MM.1S (cell line): Measurements from ENCODE around the gene PFN2.

Source experiments
- DNase-seq: peaks from one replicate; pipeline ENCODE4 v3.0.0-alpha.2; 2015
- H2AFZ ChIP-seq: fragments of 300-600 bp; sonication (generic); 2 replicates; pipeline ENCODE4 v1.6.0; 2016; ENCODE audit warnings: antibody characterized with exemption, low read length
- H3F3A ChIP-seq: fragments of 300-600 bp; sonication (generic); 2 replicates; pipeline ENCODE4 v1.6.1; 2016; ENCODE audit warnings: mild to moderate bottlenecking, antibody characterized with exemption, low read length, moderate library complexity, mixed read lengths; ENCODE audit not compliant: insufficient read depth
- H3K27ac ChIP-seq: fragments of 300-600 bp; sonication (generic); 2 replicates; pipeline ENCODE4 v1.5.1; 2016; ENCODE audit warnings: mild to moderate bottlenecking, low read length
- H3K27me3 ChIP-seq: fragments of 300-600 bp; sonication (generic); replicated peaks from 2 replicates; pipeline ENCODE4 v1.6.0; 2016; ENCODE audit warnings: low read length; ENCODE audit not compliant: insufficient read depth
- H3K36me3 ChIP-seq: fragments of 300-600 bp; sonication (generic); replicated peaks from 2 replicates; pipeline ENCODE4 v1.6.1; 2016; ENCODE audit warnings: mild to moderate bottlenecking, low read length, mixed read lengths; ENCODE audit not compliant: insufficient read depth
- H3K4me1 ChIP-seq: fragments of 300-600 bp; sonication (generic); 2 replicates; pipeline ENCODE4 v1.6.1; 2016; ENCODE audit warnings: low read length, mixed read lengths
- H3K4me2 ChIP-seq: fragments of 300-600 bp; sonication (generic); 2 replicates; pipeline ENCODE4 v1.6.0; 2016; ENCODE audit warnings: low read depth, low read length
- H3K4me3 ChIP-seq: fragments of 300-600 bp; sonication (generic); 2 replicates; pipeline ENCODE4 v1.5.1; 2016; ENCODE audit warnings: low read length, mixed read lengths
- H3K79me2 ChIP-seq: fragments of 300-600 bp; sonication (generic); 2 replicates; pipeline ENCODE4 v1.6.1; 2016; ENCODE audit warnings: mixed run types, low read length, mixed read lengths
- H3K9ac ChIP-seq: fragments of 300-600 bp; sonication (generic); 2 replicates; pipeline ENCODE4 v1.6.1; 2016; ENCODE audit warnings: low read length, mixed read lengths
- H3K9me2 ChIP-seq: fragments of 300-600 bp; sonication (generic); replicated peaks from 2 replicates; pipeline ENCODE4 v1.6.1; 2016; ENCODE audit warnings: mild to moderate bottlenecking, low read length, mixed read lengths; ENCODE audit not compliant: insufficient read depth
- H3K9me3 ChIP-seq: fragments of 300-600 bp; sonication (generic); replicated peaks from 2 replicates; pipeline ENCODE4 v1.6.1; 2016; ENCODE audit warnings: mild to moderate bottlenecking, low read length, mixed read lengths; ENCODE audit not compliant: insufficient read depth
- H4K20me1 ChIP-seq: fragments of 300-600 bp; sonication (generic); 2 replicates; pipeline ENCODE4 v1.6.1; 2016; ENCODE audit warnings: mild to moderate bottlenecking, low read length, moderate library complexity, mixed read lengths; ENCODE audit not compliant: insufficient read depth
- CTCF ChIP-seq: fragments of 300-600 bp; sonication (generic); IDR thresholded peaks from 2 replicates; pipeline ENCODE4 v1.5.1; 2016; ENCODE audit warnings: antibody characterized with exemption, low read length, mixed read lengths
- EZH2 ChIP-seq: fragments of 300-600 bp; sonication (generic); optimal IDR thresholded peaks from 2 replicates; pipeline ENCODE3; 2017; ENCODE audit warnings: low read depth, mild to moderate bottlenecking, antibody characterized with exemption, low read length, mixed read lengths
- EZH2phosphoT487 ChIP-seq: fragments of 300-600 bp; sonication (generic); IDR thresholded peaks from 2 replicates; pipeline ENCODE4 v1.6.1; 2018; ENCODE audit warnings: antibody characterized with exemption, low read length

PFN2 gene

GRCh38 chr3:149964291-149964690, 6.4 kb downstream of the PFN2 start:
- TF ChIP-seq EZH2phosphoT487 (no peak), EZH2 (no peak), CTCF (no peak)
- Histone ChIP-seq H3K4me3 (no peak overlapping the region), H3K9ac (no peak overlapping the region), H3K9me3 (no peaks in the 10 kb centered on the region), H4K20me1 (no peaks in the 10 kb centered on the region), H3F3A (no peaks in the 10 kb centered on the region), H3K36me3 (no peaks in the 10 kb centered on the region), H2AFZ (no peak overlapping the region), H3K4me2 (no peak overlapping the region), H3K27me3 (no peaks in the 10 kb centered on the region), H3K79me2 (no peaks in the 10 kb centered on the region), H3K27ac (no peak overlapping the region), H3K9me2 (no peaks in the 10 kb centered on the region), H3K4me1 (no peaks in the 10 kb centered on the region)
- no peak for DNase-seq

GRCh38 chr3:149963485-149963884, 7.2 kb downstream of the PFN2 start:
- H3K9me2 ChIP-seq, result no peaks in the 10 kb centered on the region
- no peaks in the 10 kb centered on the region for H3K27me3 ChIP-seq
- H4K20me1 ChIP-seq, result no peaks in the 10 kb centered on the region
- TF ChIP-seq CTCF, result no peak
- no peak for TF ChIP-seq EZH2phosphoT487
- no peak for TF ChIP-seq EZH2
- no peak overlapping the region for H3K4me2 ChIP-seq
- no peaks in the 10 kb centered on the region for H3K9me3 ChIP-seq
- H3K4me1 ChIP-seq, result no peaks in the 10 kb centered on the region
- no peak overlapping the region for H2AFZ ChIP-seq
- H3F3A ChIP-seq, result no peaks in the 10 kb centered on the region
- DNase-seq, result no peak
- H3K79me2 ChIP-seq, result no peaks in the 10 kb centered on the region
- H3K27ac ChIP-seq, result no peak overlapping the region
- no peak overlapping the region for H3K9ac ChIP-seq
- H3K4me3 ChIP-seq, result no peak overlapping the region
- no peaks in the 10 kb centered on the region for H3K36me3 ChIP-seq

- Histone ChIP-seq H3K27me3 (no peaks in the 10 kb centered on the region), H4K20me1 (no peaks in the 10 kb centered on the region), H2AFZ (no peak overlapping the region), H3K9me3 (no peaks in the 10 kb centered on the region), H3K4me3 (no peak overlapping the region), H3K9ac (no peak overlapping the region), H3K79me2 (no peaks in the 10 kb centered on the region), H3K4me1 (peaks cover 5% of the 10 kb centered on the region), H3K4me2 (no peak overlapping the region), H3K9me2 (no peaks in the 10 kb centered on the region), H3K36me3 (no peaks in the 10 kb centered on the region), H3F3A (no peaks in the 10 kb centered on the region), H3K27ac (no peak overlapping the region)
- no peak for DNase-seq
- no peak for TF ChIP-seq CTCF
- TF ChIP-seq EZH2phosphoT487, result no peak
- no peak for TF ChIP-seq EZH2
These were observed 11.3 kb downstream of the PFN2 start for GRCh38 chr3:149959443-149959842.
